IPS DF 4.7 (cell line): ENCODE data around the gene MUC3A.
"Not testable (repeated sequence)": the region's sequence is repeated elsewhere in the genome, so short reads cannot be mapped to it uniquely, and the experiment has no call there.

Source experiments
- DNase-seq: peaks from one replicate; pipeline ENCODE4 v3.0.0-alpha.2; 2013; ENCODE audit warnings: low spot score; ENCODE audit errors: extremely low read depth

Gene MUC3A, protein sequence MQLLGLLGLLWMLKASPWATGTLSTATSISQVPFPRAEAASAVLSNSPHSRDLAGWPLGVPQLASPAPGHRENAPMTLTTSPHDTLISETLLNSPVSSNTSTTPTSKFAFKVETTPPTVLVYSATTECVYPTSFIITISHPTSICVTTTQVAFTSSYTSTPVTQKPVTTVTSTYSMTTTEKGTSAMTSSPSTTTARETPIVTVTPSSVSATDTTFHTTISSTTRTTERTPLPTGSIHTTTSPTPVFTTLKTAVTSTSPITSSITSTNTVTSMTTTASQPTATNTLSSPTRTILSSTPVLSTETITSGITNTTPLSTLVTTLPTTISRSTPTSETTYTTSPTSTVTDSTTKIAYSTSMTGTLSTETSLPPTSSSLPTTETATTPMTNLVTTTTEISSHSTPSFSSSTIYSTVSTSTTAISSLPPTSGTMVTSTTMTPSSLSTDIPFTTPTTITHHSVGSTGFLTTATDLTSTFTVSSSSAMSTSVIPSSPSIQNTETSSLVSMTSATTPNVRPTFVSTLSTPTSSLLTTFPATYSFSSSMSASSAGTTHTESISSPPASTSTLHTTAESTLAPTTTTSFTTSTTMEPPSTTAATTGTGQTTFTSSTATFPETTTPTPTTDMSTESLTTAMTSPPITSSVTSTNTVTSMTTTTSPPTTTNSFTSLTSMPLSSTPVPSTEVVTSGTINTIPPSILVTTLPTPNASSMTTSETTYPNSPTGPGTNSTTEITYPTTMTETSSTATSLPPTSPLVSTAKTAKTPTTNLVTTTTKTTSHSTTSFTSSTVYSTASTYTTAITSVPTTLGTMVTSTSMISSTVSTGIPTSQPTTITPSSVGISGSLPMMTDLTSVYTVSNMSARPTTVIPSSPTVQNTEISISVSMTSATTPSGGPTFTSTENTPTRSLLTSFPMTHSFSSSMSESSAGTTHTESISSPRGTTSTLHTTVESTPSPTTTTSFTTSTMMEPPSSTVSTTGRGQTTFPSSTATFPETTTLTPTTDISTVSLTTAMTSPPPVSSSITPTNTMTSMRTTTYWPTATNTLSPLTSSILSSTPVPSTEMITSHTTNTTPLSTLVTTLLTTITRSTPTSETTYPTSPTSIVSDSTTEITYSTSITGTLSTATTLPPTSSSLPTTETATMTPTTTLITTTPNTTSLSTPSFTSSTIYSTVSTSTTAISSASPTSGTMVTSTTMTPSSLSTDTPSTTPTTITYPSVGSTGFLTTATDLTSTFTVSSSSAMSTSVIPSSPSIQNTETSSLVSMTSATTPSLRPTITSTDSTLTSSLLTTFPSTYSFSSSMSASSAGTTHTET (N-terminal part only)

DNA sequence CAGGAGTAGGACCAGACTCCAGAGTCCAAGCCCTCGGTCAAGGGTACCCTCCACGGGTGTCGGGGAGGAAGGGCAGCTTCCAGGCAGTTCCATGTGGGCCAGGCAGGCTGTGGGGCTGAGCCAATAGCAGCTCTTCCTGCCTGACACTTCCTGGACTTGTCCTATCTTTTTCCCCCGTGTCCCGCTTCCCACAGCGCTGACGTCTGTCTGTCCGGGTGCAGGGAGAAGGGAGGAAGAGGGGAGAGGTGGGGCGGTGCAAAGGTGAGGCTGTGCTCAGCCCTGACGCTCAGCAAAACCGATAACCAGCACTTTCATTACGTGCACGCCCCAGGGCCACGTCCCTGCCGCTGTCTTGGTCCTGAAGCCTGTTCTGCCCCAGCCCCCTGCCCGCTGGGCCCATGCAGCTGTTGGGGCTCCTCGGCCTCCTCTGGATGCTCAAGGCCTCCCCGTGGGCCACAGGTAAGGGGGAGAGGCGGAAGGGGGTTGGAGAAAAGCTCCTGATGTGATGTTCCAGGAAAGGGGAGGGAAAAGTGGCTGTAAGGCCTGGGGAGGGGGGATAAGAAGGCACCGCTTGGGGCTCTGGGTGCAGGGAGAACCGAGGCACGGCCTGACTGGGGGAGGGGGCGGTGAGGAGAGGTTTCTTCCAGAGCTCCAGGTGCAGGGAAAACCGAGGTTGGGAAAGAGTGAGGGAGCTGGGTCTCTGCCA lies at the start of gene MUC3A:
MUC3A (plus strand) TSS at position 308 of the 706 bp plus-strand sequence; CDS start at position 399, 91 bp downstream.
- DNase-seq: no peak

DNA sequence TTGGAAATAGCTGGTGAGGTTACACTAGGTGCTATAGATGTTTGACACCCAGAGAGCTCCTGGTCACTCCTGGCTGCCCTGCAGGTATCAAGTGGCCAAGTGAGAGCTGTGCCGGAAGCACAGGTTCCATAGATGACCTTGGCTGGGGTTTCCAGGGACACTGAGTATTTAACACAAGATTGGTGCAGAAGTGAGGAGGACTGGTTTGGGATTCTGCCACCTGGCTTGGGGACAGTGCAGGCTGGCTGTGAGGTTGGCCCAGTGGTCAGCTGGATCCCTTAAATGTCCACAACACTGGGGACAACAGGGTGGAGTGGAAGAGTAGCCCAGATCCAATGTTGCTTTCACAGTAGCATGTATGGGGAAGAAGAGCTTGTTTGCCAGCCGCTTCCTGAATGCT lies 48.4 kb upstream of the MUC3A start:
- DNase-seq: no peak

DNA sequence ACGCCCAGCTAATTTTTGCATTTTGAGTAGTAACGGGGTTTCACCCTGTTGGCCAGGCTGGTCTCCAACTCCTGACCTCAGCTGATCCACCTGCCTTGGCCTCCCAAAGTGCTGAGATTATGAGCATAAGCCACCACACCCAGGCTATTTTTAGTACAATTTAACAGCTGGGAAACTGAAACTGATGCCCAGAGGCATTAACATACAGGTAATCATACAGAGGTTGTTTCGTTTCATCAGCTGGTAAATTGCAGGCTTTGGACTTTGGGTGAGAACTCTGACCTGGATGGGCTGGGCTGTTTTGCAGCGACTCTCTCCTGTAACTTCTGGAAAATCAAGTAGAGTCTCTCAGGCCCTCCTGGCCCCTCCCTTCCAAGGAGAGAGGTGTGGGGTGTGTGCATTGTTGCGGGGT lies 47.4 kb upstream of the MUC3A start:
- DNase-seq: no peak

DNA sequence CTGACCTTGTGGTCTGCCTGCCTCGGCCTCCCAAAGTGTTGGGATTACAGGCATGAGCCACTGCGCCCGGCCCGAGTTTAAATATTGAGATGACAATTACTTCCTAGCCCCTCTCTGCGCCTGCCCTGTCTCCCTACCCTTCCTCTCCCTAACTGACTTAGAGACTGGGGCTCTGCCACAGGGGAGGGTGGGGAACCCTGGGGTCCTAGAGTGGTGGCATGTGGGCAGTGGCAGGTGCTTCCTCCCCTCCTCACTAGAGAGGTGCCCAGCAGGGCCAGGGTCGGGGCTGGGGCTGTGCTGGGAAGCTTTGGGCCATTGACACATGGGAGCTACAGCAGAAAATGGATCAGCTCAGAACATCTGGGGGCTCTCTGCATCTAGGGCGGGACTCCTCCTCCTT lies 46.7 kb upstream of the MUC3A start:
- no peak for DNase-seq

DNA sequence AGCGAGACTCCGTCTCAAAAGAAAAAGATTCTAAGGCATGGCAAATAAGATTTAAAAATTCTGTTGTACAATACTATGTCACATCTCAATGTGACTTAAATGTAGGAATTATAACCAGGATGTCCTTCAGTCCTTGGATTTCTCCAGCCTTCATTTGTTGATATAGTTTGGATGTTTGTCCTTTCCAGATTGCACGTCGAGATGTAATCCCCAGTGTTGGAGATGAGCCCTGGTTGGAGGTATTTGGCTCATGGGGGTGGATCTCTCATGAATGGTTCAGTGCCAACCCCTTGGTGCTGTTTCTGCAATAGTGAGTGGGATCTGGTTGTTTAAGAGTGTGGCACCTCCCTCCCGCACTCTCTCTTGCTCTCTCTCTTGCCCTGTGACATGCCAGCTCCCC lies 40.8 kb upstream of the MUC3A start:
- DNase-seq: no peak

DNA sequence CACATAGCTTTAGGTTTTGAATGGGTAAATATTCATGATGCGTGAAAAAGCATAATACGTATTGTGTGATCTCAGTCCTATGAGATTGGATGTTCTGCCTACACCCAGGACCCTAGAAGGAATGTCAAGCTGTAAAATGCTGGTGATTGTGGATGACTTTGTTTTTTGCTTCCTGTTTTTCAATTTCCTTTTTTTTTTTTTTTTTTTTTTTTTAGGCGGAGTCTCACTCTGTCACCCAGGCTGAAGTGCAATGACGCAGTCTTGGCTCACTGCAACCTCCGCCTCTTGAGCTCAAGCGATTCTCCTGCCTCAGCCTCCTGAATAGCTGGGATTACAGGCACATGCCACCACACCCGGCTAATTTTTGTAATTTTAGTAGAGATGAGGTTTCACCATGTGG lies 38.9 kb upstream of the MUC3A start:
- not testable (repeated sequence) for DNase-seq

DNA sequence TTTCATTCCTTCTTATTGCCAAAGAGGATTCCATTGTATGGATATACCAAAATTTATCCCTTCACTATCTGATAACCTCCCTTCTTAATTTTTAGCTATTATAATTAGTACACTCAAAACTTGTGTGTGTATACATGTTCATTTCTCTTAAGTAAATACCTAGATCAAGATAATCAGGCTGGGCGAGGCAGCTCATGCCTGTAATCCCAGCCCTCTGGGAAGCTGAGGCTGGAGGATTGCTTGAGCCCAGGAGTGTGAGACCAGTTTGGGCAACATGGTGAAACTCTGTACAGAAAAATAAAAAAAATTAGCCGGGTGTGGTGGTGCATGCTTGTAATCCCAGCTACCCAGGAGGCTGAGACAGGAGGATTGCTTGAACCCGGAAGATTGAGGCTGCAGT lies 37.9 kb upstream of the MUC3A start:
- no peak for DNase-seq

DNA sequence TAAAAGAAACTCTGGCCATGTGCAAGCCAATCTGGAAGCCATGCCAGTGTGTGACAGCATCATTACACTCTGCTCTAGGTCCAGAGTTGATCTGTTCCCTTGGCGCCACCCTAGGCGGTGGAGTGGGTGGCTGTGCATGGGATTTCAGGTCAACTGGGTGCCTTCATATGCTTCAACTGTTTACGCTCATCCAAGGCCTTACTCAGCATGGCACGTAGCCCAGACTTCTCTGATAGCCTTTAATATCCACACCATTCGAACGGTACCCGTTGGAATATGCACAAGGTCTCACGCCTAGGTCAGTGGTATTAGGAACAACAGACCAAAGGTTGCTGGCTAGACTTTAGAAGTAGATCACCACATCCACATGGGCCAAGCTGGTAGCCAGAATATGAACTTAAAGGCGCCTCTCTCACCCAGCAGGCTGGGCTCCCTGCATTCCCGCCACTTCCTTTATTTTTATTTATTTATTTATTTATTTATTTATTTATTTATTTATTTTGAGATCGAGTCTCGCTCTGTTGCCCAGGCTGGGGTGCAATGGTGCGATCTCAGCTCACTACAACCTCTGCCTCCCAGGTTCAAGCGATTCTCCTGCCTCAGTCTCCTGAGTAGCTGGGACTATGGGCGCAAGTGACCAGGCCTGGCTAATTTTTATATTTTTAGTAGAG lies 35.0 kb upstream of the MUC3A start:
- DNase-seq: no peak

DNA sequence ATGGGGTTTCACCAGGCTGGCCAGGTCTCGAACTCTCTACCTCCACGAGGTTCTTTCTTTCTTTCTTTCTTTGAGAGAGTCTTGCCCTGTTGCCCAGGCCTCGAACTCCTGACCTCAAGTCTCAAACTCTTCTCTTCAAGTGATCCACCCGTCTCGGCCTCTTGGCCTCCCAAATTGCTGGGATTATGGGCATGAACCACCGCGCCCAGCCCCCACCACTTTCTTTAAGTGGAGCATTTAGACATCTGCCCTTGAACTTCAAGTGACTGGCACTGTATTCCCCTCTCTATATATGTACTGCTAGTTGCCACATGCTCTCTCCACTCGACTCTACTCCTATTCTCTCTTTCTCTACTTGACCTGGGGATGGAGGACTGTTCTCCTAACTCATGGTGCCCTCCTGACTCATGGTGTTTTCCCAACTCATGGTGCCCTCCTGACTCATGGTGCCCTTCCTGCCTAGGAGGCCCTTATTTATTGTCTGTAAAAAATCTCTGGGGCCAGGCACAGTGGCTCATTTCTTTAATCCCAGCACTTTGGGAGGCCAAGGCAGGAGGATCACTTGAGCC lies 34.4 kb upstream of the MUC3A start:
- DNase-seq: no peak

DNA sequence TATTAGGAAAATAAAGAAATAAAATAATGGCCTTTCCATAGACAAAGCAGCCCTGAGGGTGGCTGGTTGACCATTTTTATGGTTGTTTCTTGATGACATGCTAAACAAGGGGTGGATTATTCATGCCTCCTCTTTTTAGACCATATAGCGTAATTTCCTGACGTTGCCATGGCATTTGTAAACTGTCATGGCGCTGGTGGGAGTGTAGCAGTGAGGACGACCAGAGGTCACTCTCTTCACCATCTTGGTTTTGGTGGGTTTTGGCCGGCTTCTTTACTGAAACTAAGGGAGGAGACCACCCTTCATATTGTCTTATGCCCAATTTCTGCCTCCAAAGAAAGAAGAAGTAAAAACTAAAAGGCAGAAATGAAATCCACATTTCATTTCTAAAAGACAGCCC lies 30.0 kb upstream of the MUC3A start:
- DNase-seq: not testable (repeated sequence)

DNA sequence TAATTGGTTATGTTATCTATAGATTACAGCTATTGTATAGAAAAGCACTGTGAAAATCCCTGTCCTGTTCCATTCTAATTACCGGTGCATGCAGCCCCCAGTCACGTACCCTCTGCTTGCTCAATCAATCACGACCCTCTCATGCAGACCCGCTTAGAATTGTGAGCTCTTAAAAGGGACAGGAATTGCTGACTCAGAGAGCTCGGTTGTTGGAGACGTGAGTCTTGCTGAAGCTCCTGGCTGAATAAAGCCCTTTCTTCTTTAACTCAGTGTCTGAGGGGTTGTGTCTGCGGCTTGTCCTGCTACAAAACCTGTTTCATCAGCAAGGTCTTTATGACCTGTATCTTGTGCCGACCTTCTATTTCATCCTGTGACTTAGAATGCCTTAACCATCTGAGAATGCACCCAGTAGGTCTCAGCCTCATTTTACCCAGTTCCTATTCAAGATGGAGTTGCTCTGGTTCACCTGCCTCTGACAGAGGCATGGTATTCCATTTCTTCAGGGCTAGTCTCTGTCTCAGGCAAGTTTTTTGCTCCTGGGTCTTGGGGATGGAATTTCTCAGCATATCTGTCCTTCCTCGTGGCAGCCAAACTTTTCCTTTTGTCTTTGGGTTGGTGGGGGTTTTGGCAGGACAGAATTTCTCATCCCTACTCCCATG lies 29.4 kb upstream of the MUC3A start:
- DNase-seq: not testable (repeated sequence)

DNA sequence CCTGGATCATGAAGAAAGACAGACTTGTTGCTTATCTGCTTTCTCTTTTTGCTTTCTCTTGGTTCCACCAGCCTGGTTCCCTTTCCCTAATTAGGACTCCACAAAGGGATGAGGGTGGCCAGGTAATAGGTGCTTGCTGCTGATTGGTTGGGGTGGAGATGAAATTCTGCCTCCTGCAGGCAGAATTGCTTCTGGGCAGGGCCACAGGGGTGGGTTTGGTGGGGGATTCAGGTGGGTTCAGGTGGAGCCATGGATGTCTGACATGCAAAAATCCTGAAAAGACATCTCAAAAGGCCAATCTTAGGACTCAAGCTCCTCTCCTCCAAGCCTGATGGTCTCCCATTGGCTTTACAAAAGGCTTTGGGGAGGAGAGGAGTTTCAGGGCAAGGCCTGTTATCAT lies 28.3 kb upstream of the MUC3A start:
- DNase-seq: no peak

DNA sequence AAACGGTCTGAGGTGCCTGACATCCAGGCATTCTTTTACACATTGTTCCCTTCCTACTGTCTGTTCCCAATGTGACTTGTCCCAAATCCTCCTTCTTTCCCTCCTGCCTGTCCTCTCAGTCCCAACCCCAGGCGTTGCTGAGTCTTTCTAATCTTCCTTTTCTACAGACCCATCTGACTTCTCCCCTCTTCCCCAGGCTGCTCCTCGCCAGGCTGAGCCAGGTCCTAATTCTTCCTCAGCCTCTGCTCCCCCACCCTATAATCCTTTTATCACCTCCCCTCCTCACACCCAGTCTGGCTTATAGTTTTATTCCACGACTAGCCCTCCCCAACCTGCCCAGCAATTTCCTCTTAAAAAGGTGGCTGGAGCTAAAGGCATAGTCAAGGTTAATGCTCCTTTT lies 25.7 kb upstream of the MUC3A start:
- not testable (repeated sequence) for DNase-seq

DNA sequence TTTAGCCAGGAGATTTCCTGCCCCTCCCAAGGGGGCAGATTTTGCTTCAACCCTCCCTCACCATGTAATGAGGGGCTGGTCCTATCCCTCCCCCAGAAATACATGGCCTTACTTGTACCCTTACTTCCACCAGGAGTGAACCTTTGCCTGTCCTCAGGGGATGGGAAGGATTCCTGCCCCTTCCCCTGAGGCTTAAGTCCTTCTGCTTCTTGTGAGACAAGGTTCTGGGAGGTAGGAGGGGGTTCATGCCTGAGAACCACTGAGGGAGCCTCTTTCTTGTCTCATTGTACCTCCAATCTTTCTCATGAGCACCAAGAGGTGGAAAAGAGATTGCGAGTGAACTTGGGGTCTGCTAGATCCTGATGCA lies 19.5 kb upstream of the MUC3A start:
- no peak for DNase-seq

DNA sequence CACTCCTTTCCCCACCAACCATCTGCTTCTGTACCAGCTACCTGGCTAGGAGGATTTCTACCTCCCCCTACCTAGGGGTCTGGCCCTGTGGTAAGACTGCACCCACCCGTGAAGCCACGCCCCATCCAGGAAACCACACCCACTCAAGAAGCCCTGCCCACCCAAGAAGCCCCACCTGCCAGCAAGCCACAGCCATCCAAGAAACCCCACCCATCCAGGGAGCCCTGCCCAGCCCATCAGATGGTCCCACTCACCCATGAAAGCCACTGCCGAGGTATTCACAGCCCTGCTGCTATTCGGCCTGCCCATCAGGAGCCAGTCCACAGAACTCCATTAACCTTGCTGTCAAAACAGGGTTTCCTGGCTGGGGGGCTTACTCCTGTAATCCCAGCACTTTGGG lies 15.6 kb upstream of the MUC3A start:
- DNase-seq: no peak

DNA sequence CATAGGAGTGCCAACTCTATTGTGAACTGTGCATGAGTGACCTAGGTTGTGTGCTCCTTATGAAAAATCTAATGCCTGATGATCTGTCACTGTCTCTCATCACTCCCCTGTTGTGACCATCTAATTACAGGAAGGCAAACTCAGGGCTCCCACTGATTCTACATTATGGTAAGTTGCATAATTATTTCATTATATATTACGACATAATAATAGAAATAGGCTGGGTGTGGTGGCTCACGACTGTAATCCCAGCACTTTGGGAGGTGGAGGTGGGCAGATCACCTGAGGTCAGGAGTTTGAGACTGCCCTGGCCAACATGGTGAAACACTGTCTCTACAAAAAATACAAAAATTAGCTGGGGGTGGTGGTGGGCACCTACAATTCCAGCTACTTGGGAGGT lies 14.0 kb upstream of the MUC3A start:
- DNase-seq: not testable (repeated sequence)

DNA sequence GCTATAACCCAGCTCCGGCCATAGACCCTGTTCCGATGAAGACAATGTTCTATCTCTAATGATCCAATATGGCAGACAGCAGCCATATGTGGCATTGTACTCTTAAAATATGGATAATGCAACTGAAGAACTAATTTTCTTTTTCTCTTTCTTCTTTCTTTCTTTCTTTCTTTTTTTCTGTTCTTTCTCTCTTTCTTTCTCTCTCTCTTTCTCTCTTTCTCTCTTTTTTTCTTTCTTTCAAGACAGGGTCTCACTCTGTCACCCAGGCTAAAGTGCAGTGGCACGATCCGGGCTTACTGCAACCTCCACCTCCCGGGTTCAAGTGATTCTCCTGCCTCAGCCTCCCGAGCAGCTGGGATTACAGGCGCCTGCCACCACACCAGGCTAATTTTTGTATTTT lies 13.2 kb upstream of the MUC3A start:
- DNase-seq: not testable (repeated sequence)

DNA sequence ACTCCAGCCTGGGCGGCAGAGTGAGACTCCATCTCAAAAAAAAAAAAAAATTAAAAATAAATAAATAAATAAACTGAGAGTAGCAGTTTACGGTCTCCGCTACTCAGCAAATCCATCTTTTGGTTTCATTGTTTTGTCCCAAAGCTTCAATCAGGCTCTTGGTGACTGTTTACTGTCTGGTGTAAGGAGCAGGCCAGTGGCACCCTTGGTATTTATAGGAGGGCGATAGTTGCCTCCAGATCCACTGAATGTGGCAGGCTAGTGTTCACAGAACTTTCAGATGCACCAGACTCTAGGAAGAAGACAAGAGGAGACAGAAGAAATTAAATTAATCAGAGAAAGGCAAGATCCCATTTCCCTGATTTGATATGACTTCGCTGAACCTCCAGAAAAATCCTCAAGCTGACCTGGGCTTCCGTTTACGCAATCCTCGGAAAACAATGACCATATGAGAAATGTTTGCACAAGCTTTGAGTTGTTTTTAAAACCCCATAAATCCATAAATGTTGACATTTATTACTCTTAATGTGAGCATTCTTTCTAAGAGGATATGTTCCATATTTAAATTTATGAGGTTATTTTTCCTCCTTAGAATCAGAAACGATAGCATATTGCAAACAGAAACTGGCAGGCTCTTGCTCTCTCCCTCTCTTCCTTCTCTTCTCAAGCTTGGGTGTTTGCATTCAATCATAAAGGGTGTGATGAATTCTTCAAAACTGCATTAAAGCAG lies 7.1 kb upstream of the MUC3A start:
- no peak for DNase-seq

DNA sequence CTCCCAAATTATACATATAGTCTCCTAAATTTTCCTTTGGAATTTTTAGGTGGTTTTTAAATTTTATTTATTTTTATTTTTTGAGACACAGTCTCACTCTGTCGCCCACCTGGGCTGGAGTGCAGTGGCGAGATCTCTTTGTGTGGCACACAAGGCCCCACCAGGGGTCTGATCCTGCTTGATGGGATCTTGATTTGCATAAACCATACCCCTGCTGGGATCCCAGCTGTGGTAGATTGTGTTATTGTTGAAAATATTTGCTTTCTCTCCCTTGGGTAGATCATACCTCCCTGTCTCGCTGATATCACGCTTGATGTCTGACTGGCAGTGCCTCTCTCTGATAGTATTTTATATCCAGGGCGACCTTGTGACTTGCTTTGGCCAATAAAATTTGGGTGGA lies 5.6 kb upstream of the MUC3A start:
- no peak for DNase-seq
